Muscle layer of duodenum (tissue), 2 donors: ENCODE data around the gene SYTL3.

Experiments used
- H3K27ac ChIP-seq: one replicate; pipeline ENCODE4 v1.7.0; 2013; ENCODE audit warnings: mild to moderate bottlenecking, low read length
- H3K27me3 ChIP-seq: one replicate; pipeline ENCODE4 v1.7.0; 2013; ENCODE audit warnings: low read depth, mild to moderate bottlenecking, control low read depth, low read length
- H3K36me3 ChIP-seq, 2 donors: one replicate each; pipeline ENCODE4 v1.7.0; 2013; ENCODE audit warnings: low read length in 2 of 2, control low read depth in 1 of 2, mild to moderate bottlenecking in 1 of 2; ENCODE audit not compliant: insufficient read depth in 2 of 2, control insufficient read depth in 1 of 2
- H3K4me1 ChIP-seq, 2 donors: one replicate each; pipeline ENCODE4 v1.7.0; 2013; ENCODE audit warnings: low read length in 2 of 2, mild to moderate bottlenecking in 2 of 2, control low read depth in 1 of 2, moderate library complexity in 1 of 2; ENCODE audit not compliant: insufficient read depth in 2 of 2, control insufficient read depth in 1 of 2
- H3K4me3 ChIP-seq, 2 donors: one replicate each; pipeline ENCODE4 v1.7.0; 2013; ENCODE audit warnings: low read length in 2 of 2, low read depth in 1 of 2, mild to moderate bottlenecking in 1 of 2
- H3K9me3 ChIP-seq, 2 donors: one replicate each; pipeline ENCODE4 v1.7.0; 2013; ENCODE audit warnings: low read length in 2 of 2, control low read depth in 1 of 2, mild to moderate bottlenecking in 1 of 2; ENCODE audit not compliant: control insufficient read depth in 1 of 2
- donor health status: healthy.

SYTL3 gene

GRCh38 chr6:158778005-158778527, 128.2 kb downstream of the SYTL3 start:
- H3K9me3 ChIP-seq = no peaks in the 10 kb centered on the region
- H3K4me3 ChIP-seq = no peak overlapping the region
- H3K4me1 ChIP-seq = no peaks in the 10 kb centered on the region
- H3K27me3 ChIP-seq = no peaks in the 10 kb centered on the region
- H3K36me3 ChIP-seq = peaks cover 57 to 60% of the 10 kb centered on the region in 2 donors
- H3K27ac ChIP-seq = no peak overlapping the region

DNA sequence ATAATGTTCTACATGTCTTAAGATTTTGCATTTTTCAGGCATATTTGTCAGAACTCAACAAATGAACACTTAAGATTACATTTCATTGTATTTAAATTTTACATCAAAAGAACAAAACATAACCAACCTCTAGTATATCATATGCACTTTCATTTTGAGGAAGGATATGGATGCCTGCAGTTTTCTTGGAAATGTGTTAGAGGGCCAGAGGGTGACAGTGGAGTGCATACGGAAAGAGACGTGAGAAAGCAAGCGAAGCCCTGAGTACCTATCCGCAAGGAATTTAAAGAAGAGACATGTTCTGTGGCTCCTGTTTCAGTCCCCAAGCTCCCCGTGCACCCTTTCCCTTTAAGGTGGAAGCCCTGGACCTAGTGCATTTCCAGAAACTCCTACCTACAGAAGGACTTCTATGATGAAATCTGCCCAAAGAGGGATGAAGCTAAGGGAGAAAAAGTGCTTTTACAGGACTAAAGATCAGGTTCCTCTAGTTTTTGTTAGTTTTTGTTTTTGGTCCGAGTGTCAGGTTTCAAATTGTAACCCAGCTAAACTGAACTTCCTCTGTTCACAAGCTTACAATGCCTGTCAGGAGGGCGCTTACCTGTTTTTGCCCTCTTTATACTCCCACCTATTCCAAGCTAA, 130.5 kb downstream of the SYTL3 start:
- no peaks in the 10 kb centered on the region for H3K27me3 ChIP-seq
- no peaks in the 10 kb centered on the region for H3K9me3 ChIP-seq
- no peaks in the 10 kb centered on the region for H3K4me1 ChIP-seq
- H3K27ac ChIP-seq = no peak overlapping the region
- no peak overlapping the region for H3K4me3 ChIP-seq
- peaks cover 67 to 71% of the 10 kb centered on the region in 2 donors for H3K36me3 ChIP-seq

DNA sequence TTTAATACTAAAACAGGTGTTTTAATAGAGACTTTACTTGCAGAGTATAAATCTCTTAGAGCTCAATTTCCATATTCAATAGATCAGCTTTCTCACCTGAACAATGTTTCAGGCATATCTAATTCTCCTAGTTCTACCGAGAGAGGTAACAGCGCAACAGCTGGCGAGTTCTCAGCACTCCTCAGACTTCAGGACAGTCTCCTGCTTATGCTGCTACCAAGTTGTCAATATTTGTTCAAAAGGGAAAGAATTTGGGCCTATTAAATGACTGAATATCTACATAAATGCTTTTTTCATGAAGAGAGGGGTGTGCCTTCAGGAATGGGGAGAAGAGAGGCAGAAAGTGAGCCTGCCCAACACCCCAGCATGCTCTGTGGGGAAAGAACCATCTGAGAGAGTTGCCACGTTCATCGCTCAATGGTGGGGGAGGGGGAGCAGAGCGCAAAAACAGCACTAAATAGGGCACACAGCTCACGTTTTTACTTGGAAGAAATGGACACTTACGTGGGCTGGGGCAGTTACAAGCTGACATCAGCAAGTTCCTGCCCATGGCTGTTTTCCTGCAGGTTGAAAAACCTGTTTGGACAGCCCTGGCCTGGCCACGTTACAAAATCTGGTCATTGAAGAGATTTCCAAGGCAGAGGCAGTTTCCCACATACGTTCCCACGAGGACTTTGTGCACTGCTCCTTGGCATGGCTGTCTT, 131.3 kb downstream of the SYTL3 start:
- Histone ChIP-seq H3K9me3 (no peaks in the 10 kb centered on the region), H3K27me3 (no peaks in the 10 kb centered on the region), H3K36me3 (peaks cover 61 to 72% of the 10 kb centered on the region in 2 donors), H3K27ac (no peak overlapping the region), H3K4me1 (no peaks in the 10 kb centered on the region), H3K4me3 (no peak overlapping the region)

DNA sequence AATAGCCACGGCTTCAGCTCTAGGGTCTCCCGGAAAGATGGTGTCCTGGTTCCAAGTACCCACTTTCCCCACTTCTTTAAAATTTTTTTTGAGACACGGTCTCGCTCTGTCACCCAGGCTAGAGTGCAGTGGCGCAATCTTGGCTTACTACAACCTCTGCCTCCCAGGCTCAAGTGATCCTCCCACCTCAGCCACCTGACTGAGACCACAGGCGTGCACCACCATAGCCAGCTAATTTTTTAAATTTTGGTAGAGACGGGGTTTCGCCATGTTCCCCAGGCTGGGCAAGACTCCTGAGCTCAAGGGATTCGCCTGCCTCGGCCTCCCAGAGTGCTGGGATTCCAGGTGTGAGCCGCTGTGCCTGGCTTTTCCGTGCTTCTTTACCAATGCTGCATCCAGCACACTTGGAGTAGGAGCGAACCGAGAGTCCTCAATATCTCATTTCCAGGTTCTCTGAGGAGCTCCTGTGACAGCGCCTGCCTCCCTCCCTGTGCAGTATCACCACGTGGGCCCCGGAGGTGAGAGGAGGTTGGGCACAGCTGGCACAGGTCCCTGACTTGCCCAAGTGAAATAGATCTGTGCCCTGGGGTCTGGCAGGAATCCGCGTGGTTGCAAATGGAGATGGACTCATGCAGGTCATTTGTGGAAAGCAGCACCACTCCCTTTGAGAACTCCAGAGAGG, 132.0 kb downstream of the SYTL3 start:
- Histone ChIP-seq H3K27me3 (no peaks in the 10 kb centered on the region), H3K4me1 (no peaks in the 10 kb centered on the region), H3K36me3 (peaks cover 59 to 72% of the 10 kb centered on the region in 2 donors), H3K9me3 (no peaks in the 10 kb centered on the region), H3K27ac (no peak overlapping the region), H3K4me3 (no peak overlapping the region)

- H3K9me3 ChIP-seq = no peaks in the 10 kb centered on the region
- no peaks in the 10 kb centered on the region for H3K27me3 ChIP-seq
- no peak overlapping the region for H3K4me3 ChIP-seq
- H3K36me3 ChIP-seq = peaks cover 59 to 78% of the 10 kb centered on the region in 2 donors
- no peaks in the 10 kb centered on the region for H3K4me1 ChIP-seq
- H3K27ac ChIP-seq = no peak overlapping the region
Observed at GRCh38 chr6:158782432-158783166, 132.7 kb downstream of the SYTL3 start.

DNA sequence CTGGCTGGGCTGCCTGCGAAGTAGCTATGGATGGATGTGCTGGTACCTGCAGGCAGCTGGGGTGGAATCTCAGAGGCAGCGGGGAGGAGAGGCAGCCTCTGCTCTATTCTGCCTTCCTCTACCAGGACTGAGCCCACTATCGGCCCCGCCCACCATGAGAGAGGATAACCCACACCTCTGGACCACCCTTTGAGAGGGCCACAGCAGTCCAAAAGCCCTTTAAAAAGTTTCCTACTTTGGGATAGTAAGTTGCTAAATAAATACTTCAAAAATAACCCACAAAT, 133.3 kb downstream of the SYTL3 start:
- Histone ChIP-seq H3K27ac (no peak overlapping the region), H3K27me3 (no peaks in the 10 kb centered on the region), H3K4me1 (no peaks in the 10 kb centered on the region), H3K36me3 (peaks cover 62 to 74% of the 10 kb centered on the region in 2 donors), H3K4me3 (no peak overlapping the region), H3K9me3 (no peaks in the 10 kb centered on the region)

DNA sequence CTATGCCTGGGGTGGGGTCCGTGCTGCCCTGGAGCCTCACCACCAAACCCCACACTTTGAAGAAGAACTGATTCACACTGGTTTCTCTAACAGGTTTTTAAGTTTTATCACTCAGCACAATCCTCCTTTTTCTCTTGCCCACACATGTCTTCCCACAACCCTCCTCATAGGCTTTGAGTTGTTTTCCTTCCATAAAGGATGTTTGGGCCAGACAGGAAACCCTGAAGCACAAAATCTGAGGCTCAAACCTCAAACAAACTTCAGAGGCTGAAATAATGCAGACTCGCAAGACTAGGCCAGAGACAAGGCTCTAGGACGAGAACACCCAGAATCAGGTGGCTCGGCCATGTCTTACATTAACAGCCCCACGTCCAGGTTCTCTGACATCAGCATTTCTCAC, 134.0 kb downstream of the SYTL3 start:
- H3K27me3 ChIP-seq = no peaks in the 10 kb centered on the region
- H3K27ac ChIP-seq = no peak overlapping the region
- no peaks in the 10 kb centered on the region for H3K4me1 ChIP-seq
- H3K4me3 ChIP-seq = no peak overlapping the region
- no peaks in the 10 kb centered on the region for H3K9me3 ChIP-seq
- H3K36me3 ChIP-seq = peaks cover 61 to 81% of the 10 kb centered on the region in 2 donors

DNA sequence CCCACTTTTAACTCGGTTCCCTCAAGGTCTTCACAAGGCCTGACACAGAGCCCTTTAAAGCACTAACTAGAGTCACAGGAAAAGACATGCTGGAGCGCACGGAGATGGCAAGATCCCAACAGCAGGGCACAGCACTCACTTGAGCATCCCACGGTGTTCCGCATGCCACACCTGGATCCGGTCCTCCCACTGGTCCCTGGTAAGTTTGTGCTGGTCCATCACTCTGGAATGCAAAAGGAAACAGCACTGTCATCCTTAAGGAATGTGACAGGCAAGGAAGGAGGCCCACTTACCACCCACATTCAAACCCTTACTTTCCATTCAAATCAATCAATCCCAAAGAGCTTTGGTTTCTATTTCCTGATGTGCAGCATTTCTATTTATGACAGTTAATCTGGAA, 134.7 kb downstream of the SYTL3 start:
- Histone ChIP-seq H3K36me3 (peaks cover 64 to 78% of the 10 kb centered on the region in 2 donors), H3K27ac (no peak overlapping the region)

GRCh38 chr6:158785036-158785435, 135.2 kb downstream of the SYTL3 start:
- H3K9me3 ChIP-seq = no peaks in the 10 kb centered on the region
- H3K27me3 ChIP-seq = no peaks in the 10 kb centered on the region
- no peak overlapping the region for H3K27ac ChIP-seq
- H3K36me3 ChIP-seq = peaks cover 64 to 78% of the 10 kb centered on the region in 2 donors
- no peak overlapping the region for H3K4me3 ChIP-seq
- no peaks in the 10 kb centered on the region for H3K4me1 ChIP-seq

More for the DNA sequence above, 134.7 kb downstream of the SYTL3 start:
- Histone ChIP-seq H3K4me1 (no peaks in the 10 kb centered on the region), H3K27me3 (no peaks in the 10 kb centered on the region), H3K9me3 (no peaks in the 10 kb centered on the region), H3K4me3 (no peak overlapping the region)

DNA sequence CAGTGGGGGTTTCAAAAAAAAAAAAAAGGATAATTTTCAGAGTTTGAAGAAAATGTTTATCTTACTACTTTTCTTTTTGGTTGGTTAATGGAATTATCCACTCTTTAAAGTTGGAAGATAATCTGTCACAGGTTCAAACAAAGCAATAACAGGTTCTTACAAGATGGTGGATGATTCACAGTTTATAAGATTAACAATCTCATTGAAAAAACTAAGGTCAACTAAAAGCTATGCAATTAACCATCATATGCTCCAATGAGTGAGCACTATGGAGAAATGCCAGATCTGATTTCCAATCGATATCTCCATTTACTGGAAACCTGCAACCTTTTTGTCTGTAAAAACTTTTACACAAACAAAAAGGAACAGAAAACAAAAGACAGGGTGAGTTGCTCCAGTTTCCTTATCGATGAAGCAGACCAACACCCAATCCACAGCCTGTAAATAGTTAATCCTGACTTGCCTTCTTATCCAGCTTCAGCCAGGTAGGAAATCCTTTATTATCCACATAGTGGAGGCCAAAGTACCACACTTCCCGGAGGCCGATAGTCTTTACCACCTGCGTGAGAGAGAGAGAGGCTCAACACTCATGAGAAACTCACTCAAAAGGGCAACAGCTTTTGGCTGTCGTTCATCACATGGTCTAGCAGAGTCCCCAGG, 136.9 kb downstream of the SYTL3 start:
- H3K9me3 ChIP-seq = no peaks in the 10 kb centered on the region
- H3K36me3 ChIP-seq = peaks cover 59 to 64% of the 10 kb centered on the region in 2 donors
- H3K27me3 ChIP-seq = no peaks in the 10 kb centered on the region
- H3K27ac ChIP-seq = no peak overlapping the region
- H3K4me3 ChIP-seq = no peak overlapping the region
- H3K4me1 ChIP-seq = no peaks in the 10 kb centered on the region
